K562 (cell line): ENCODE results near the gene ERVFRD-1. TPM values are rescaled to one million over a fixed set of nuclear protein-coding genes. Genes with fewer than 3 reads are reported as not detected.

ENCODE experiments used
- ARID2 ChIP-seq: fragments of 450-650 bp; IDR thresholded peaks from 2 replicates; pipeline ENCODE4 v1.6.1; 2017; ENCODE audit warnings: antibody characterized with exemption, mild to moderate bottlenecking
- GATAD2B ChIP-seq: fragments of 450-650 bp; IDR thresholded peaks from 2 replicates; pipeline ENCODE4 v1.6.1; 2017; ENCODE audit warnings: mild to moderate bottlenecking, borderline replicate concordance
- HEY1 ChIP-seq: fragments of 250-450 bp; sonication (Bioruptor Pico); IDR thresholded peaks from 2 replicates; pipeline ENCODE4 v1.5.0; 2020; ENCODE audit warnings: mild to moderate bottlenecking, moderate library complexity, borderline replicate concordance
- HNRNPL ChIP-seq: fragments of 200-400 bp; formaldehyde crosslinking; IDR thresholded peaks from 2 replicates; pipeline ENCODE4 v1.6.1; 2017; ENCODE audit warnings: low read depth, mild to moderate bottlenecking, low read length
- JUN ChIP-seq, 2 experiments: sonication (generic) in 1 of 2; formaldehyde crosslinking in 1 of 2; IDR thresholded peaks; 2 replicates each; pipeline versions ENCODE4 v1.6.1 to v1.8.0; 2012 to 2022; ENCODE audit warnings: borderline replicate concordance in 2 of 2, mild to moderate bottlenecking in 2 of 2, improper control_type of control experiment in 1 of 2, low read depth in 1 of 2, low read length in 1 of 2, missing genetic modification reagents in 1 of 2
- LARP7 ChIP-seq: fragments of 450-650 bp; IDR thresholded peaks from 2 replicates; pipeline ENCODE4 v1.6.1; 2016
- MEIS2 ChIP-seq: fragments of 450-650 bp; IDR thresholded peaks from 2 replicates; pipeline ENCODE4 v1.6.1; 2014; ENCODE audit warnings: mild to moderate bottlenecking; ENCODE audit not compliant: partially characterized antibody
- NFRKB ChIP-seq: fragments of 450-650 bp; IDR thresholded peaks from 2 replicates; pipeline ENCODE4 v1.6.1; 2016; ENCODE audit warnings: low read depth
- NR4A1 ChIP-seq, 2 experiments: fragments of 250-450 bp in 1 of 2; fragments of 450-650 bp in 1 of 2; sonication (Bioruptor Pico) in 1 of 2; IDR thresholded peaks; 2 replicates each; pipeline versions ENCODE4 v1.4.0 to v1.6.1; 2016 to 2020; ENCODE audit warnings: mild to moderate bottlenecking in 2 of 2, missing compliant biosample characterization in 1 of 2, missing genetic modification characterization in 1 of 2, moderate library complexity in 1 of 2
- NRF1 ChIP-seq, 2 experiments: fragments of 450-650 bp; IDR thresholded peaks in 1 of 2; conservative IDR thresholded peaks in 1 of 2; 2 replicates each; pipeline ENCODE4 v1.6.1; 2014; ENCODE audit warnings: mild to moderate bottlenecking in 2 of 2
- PHB2 ChIP-seq: fragments of 450-650 bp; IDR thresholded peaks from 2 replicates; pipeline ENCODE4 v1.6.1; 2017; ENCODE audit warnings: low read depth
- POU5F1 ChIP-seq: fragments of 150-350 bp; IDR thresholded peaks from 2 replicates; pipeline ENCODE4 v1.6.1; 2014; ENCODE audit warnings: borderline replicate concordance, low read length, low read depth, mild to moderate bottlenecking; ENCODE audit not compliant: partially characterized antibody
- SAP30 ChIP-seq: fragments of 200-600 bp; sonication (generic); IDR thresholded peaks from 2 replicates; pipeline ENCODE4 v1.6.1; 2012; ENCODE audit warnings: borderline replicate concordance, low read depth, mild to moderate bottlenecking, moderate library complexity, low read length, control low read depth, inconsistent platforms; ENCODE audit not compliant: insufficient read depth, poor library complexity, severe bottlenecking
- SMAD4 ChIP-seq: fragments of 250-450 bp; sonication (Bioruptor Pico); conservative IDR thresholded peaks from 2 replicates; pipeline ENCODE4 v1.8.0; 2021; ENCODE audit warnings: inconsistent platforms, mild to moderate bottlenecking, moderate library complexity
- WHSC1 ChIP-seq: IDR thresholded peaks from one replicate; pipeline ENCODE4 v1.6.1; 2012; ENCODE audit warnings: low read length, control low read depth, inconsistent platforms
- polyA plus RNA-seq, 8 experiments: library from polyadenylated mRNA; depleted of rRNA in 4 of 8; stranded (reverse) in 5 of 8; unstranded in 3 of 8; fragments of >200 nt; fragmentation: Nextera tagmentation in 2 of 8; fragmentation: Illumina TruSeq in 1 of 8; extraction: Ambion mirVana in 2 of 8; extraction: Trizol in 1 of 8; gene quantifications; 2 replicates each; pipeline versions ENCODE4 v1.2.1 to v1.2.3, GENCODE V29; 2011 to 2014; ENCODE audit warnings: inconsistent platforms in 1 of 8, missing spikeins in 1 of 8
- total RNA-seq, 7 experiments: library from RNA; depleted of rRNA in 6 of 7; stranded (reverse); fragments of >200 nt in 6 of 7; fragmentation: Illumina TruSeq in 2 of 7; extraction: Trizol in 2 of 7; gene quantifications; 2 replicates each; pipeline versions ENCODE4 v1.2.1 to v1.2.3, GENCODE V29; 2011 to 2021; ENCODE audit warnings: low replicate concordance in 1 of 7
- TF ChIP-seq, protein P1 (sequence below): fragments of 450-650 bp; IDR thresholded peaks from 2 replicates; pipeline ENCODE4 v1.6.1; 2016; ENCODE audit warnings: borderline replicate concordance
- TF ChIP-seq, protein P2 (sequence below): fragments of 450-650 bp; IDR thresholded peaks from 2 replicates; pipeline ENCODE4 v1.6.1; 2016
- TF ChIP-seq, protein P3 (sequence below): fragments of 450-650 bp; formaldehyde crosslinking; IDR thresholded peaks from 2 replicates; pipeline ENCODE4 v1.4.0; 2020; ENCODE audit warnings: mild to moderate bottlenecking, moderate library complexity
- TF ChIP-seq, protein P4 (sequence below): sonication (generic); formaldehyde crosslinking; IDR thresholded peaks from 2 replicates; pipeline ENCODE4 v1.8.0; 2023; ENCODE audit warnings: mild to moderate bottlenecking, missing genetic modification reagents
- TF ChIP-seq, protein P5 (sequence below): fragments of 250-450 bp; sonication (Bioruptor Pico); IDR thresholded peaks from 2 replicates; pipeline ENCODE4 v1.4.0; 2020; ENCODE audit warnings: mild to moderate bottlenecking, moderate library complexity

Gene ERVFRD-1
- total and polyA plus RNA-seq, 9 of the 15 experiments (the other 6 are each of a cell fraction or from before 2014, with no cell fraction given) = 0.05 to 0.14 (median 0.09) TPM; not detected in 2

DNA sequence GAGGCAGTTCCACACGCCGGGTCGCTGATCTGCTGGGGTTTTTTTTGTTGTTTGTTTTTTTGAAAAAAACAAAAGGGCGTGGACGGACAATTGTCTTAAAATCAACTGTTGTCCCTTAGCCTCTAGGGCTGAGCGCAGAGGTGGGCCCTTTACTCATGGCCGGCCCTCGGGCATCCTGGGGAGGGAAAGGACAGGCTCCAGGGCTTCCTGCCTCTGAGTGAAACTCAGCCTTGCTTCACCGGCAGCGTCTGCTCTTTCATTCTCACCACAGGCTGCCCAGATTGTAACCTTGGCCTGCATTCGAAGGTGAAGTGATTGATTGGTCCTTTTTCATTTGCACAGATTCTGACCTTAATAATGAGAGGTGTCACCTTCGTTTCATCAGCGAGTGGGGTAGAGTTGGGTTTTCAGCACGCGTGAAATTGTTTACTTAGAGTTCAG is 17.1 kb downstream of the ERVFRD-1 start (continued):
- TF ChIP-seq JUN (IDR thresholded peaks at IDR 0.05; ENCODE audit: borderline replicate concordance, low read depth, low read length) (no peak), JUN (CRISPR knock-in tag; IDR thresholded peaks at IDR 0.05; ENCODE audit: borderline replicate concordance) (peak; percentile 60; the same call in 1 of the 2 replicates), SAP30 (no peak), WHSC1 (no peak), NR4A1 (CRISPR knock-in tag; IDR thresholded peaks at IDR 0.05) (no peak), NR4A1 (tag; IDR thresholded peaks at IDR 0.05) (no peak), HNRNPL (no peak), LARP7 (no peak), POU5F1 (no peak), HEY1 (0 out of 2 replicates have a peak, but pooled peaks have one; percentile 15), SMAD4 (CRISPR knock-in tag) (no peak), NFRKB (0 out of 2 replicates have a peak, but pooled peaks have one; percentile 15), ARID2 (no peak), NRF1 (conservative IDR thresholded peaks at IDR 0.05 in 1 of 2, IDR thresholded peaks at IDR 0.05 in 1 of 2) (no peak), GATAD2B (no peak), MEIS2 (peak; percentile 63), PHB2 (no peak)
- TF ChIP-seq, protein P1, sequence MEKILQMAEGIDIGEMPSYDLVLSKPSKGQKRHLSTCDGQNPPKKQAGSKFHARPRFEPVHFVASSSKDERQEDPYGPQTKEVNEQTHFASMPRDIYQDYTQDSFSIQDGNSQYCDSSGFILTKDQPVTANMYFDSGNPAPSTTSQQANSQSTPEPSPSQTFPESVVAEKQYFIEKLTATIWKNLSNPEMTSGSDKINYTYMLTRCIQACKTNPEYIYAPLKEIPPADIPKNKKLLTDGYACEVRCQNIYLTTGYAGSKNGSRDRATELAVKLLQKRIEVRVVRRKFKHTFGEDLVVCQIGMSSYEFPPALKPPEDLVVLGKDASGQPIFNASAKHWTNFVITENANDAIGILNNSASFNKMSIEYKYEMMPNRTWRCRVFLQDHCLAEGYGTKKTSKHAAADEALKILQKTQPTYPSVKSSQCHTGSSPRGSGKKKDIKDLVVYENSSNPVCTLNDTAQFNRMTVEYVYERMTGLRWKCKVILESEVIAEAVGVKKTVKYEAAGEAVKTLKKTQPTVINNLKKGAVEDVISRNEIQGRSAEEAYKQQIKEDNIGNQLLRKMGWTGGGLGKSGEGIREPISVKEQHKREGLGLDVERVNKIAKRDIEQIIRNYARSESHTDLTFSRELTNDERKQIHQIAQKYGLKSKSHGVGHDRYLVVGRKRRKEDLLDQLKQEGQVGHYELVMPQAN = 0 out of 2 replicates have a peak, but pooled peaks have one; percentile 18
- TF ChIP-seq, protein P2, sequence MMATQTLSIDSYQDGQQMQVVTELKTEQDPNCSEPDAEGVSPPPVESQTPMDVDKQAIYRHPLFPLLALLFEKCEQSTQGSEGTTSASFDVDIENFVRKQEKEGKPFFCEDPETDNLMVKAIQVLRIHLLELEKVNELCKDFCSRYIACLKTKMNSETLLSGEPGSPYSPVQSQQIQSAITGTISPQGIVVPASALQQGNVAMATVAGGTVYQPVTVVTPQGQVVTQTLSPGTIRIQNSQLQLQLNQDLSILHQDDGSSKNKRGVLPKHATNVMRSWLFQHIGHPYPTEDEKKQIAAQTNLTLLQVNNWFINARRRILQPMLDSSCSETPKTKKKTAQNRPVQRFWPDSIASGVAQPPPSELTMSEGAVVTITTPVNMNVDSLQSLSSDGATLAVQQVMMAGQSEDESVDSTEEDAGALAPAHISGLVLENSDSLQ = peak; percentile 29; the same call in 1 of the 2 replicates
- TF ChIP-seq, protein P3, sequence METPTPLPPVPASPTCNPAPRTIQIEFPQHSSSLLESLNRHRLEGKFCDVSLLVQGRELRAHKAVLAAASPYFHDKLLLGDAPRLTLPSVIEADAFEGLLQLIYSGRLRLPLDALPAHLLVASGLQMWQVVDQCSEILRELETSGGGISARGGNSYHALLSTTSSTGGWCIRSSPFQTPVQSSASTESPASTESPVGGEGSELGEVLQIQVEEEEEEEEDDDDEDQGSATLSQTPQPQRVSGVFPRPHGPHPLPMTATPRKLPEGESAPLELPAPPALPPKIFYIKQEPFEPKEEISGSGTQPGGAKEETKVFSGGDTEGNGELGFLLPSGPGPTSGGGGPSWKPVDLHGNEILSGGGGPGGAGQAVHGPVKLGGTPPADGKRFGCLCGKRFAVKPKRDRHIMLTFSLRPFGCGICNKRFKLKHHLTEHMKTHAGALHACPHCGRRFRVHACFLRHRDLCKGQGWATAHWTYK (CRISPR knock-in tag) = no peak
- TF ChIP-seq, protein P4, sequence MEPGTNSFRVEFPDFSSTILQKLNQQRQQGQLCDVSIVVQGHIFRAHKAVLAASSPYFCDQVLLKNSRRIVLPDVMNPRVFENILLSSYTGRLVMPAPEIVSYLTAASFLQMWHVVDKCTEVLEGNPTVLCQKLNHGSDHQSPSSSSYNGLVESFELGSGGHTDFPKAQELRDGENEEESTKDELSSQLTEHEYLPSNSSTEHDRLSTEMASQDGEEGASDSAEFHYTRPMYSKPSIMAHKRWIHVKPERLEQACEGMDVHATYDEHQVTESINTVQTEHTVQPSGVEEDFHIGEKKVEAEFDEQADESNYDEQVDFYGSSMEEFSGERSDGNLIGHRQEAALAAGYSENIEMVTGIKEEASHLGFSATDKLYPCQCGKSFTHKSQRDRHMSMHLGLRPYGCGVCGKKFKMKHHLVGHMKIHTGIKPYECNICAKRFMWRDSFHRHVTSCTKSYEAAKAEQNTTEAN (CRISPR knock-in tag) = 0 out of 2 replicates have a peak, but pooled peaks have one; percentile 27
- TF ChIP-seq, protein P5, sequence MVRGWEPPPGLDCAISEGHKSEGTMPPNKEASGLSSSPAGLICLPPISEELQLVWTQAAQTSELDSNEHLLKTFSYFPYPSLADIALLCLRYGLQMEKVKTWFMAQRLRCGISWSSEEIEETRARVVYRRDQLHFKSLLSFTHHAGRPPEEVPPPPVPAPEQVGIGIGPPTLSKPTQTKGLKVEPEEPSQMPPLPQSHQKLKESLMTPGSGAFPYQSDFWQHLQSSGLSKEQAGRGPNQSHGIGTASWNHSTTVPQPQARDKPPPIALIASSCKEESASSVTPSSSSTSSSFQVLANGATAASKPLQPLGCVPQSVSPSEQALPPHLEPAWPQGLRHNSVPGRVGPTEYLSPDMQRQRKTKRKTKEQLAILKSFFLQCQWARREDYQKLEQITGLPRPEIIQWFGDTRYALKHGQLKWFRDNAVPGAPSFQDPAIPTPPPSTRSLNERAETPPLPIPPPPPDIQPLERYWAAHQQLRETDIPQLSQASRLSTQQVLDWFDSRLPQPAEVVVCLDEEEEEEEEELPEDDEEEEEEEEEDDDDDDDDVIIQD (CRISPR knock-in tag) = no peak
